OCI-LY3 (cell line): ENCODE results near the gene FILIP1L.
A peak's percentile ranks its signal among the peaks of the same experiment; 100 is the strongest.

Source experiments
- H2AFZ ChIP-seq: fragments of 200-600, 300-600 bp; shearing (Covaris generic); 2 replicates; pipeline ENCODE4 v1.6.0; 2014; ENCODE audit warnings: antibody characterized with exemption, low read depth, low read length
- H3K27ac ChIP-seq: fragments of 200-600, 300-600 bp; sonication (generic); 2 replicates; pipeline ENCODE4 v1.5.1; 2014; ENCODE audit warnings: mild to moderate bottlenecking, low read length, moderate library complexity, mixed read lengths
- H3K27me3 ChIP-seq: fragments of 200-600, 300-600 bp; sonication (generic); 2 replicates; pipeline ENCODE4 v1.6.1; 2014; ENCODE audit warnings: low read depth, low read length, mixed read lengths
- H3K36me3 ChIP-seq: fragments of 200-600, 300-600 bp; sonication (generic); replicated peaks from 2 replicates; pipeline ENCODE3; 2014; ENCODE audit warnings: low read depth, low read length, mixed read lengths
- H3K4me1 ChIP-seq: fragments of 300-600, 200-600 bp; sonication (generic); 2 replicates; pipeline ENCODE4 v1.6.1; 2014; ENCODE audit warnings: low read length, mixed read lengths
- H3K4me2 ChIP-seq: fragments of 200-600, 300-600 bp; sonication (generic); 2 replicates; pipeline ENCODE4 v1.6.1; 2014; ENCODE audit warnings: low read length, mixed read lengths
- H3K4me3 ChIP-seq: fragments of 300-600, 200-600 bp; sonication (generic); 2 replicates; pipeline ENCODE4 v1.5.1; 2014; ENCODE audit warnings: antibody characterized with exemption, mild to moderate bottlenecking, low read length, moderate library complexity
- H3K79me2 ChIP-seq: fragments of 300-600, 200-600 bp; shearing (Covaris generic); 2 replicates; pipeline ENCODE4 v1.6.1; 2014; ENCODE audit warnings: mild to moderate bottlenecking, low read length, mixed read lengths
- H3K9ac ChIP-seq: fragments of 300-600, 200-600 bp; shearing (Covaris generic); 2 replicates; pipeline ENCODE4 v1.6.0; 2014; ENCODE audit warnings: mild to moderate bottlenecking, low read length, moderate library complexity
- H3K9me3 ChIP-seq: fragments of 200-600, 300-600 bp; shearing (Covaris generic); 2 replicates; pipeline ENCODE4 v1.6.1; 2014; ENCODE audit warnings: low read length, mixed read lengths; ENCODE audit not compliant: insufficient read depth
- H4K20me1 ChIP-seq: fragments of 200-600, 300-600 bp; sonication (generic); 2 replicates; pipeline ENCODE4 v1.6.1; 2016; ENCODE audit warnings: low read length, mixed read lengths; ENCODE audit not compliant: insufficient read depth
- EZH2phosphoT487 ChIP-seq: fragments of 200-600 bp; shearing (Covaris generic); IDR thresholded peaks from 2 replicates; pipeline ENCODE4 v1.6.1; 2018; ENCODE audit warnings: antibody characterized with exemption, mixed run types, low read depth
- TF ChIP-seq, protein P1 (sequence below): fragments of 200-600, 300-600 bp; sonication (generic); IDR thresholded peaks from 2 replicates; pipeline ENCODE4 v1.5.1; 2014; ENCODE audit warnings: antibody characterized with exemption, low read length, low read depth

Gene FILIP1L

DNA sequence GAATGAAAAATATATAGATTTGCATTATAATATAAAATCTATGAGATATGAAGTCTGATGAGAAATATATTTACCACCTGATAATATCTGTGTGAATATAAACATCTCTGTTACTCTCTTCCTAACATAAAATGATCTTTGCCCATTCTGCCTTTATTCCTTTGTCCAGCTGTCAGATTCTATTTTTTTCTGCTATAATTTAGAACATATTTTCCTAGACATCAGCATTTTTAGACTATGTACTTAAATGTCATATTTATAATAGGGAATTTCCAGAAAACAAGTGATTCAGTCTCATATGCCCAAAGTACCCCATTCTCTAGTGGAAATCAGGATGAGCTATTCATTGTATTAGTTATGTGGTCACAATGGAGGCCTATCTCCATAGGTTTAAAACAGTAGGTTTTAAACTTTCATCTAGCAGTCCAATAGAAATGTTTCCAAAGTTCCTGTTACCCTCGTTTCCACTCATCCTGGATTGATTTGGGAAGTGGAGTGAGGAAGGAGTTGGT, 83.3 kb downstream of the FILIP1L start:
- H3K27me3 ChIP-seq = no peaks in the 10 kb centered on the region
- H3K9ac ChIP-seq = no peak overlapping the region
- no peak for TF ChIP-seq EZH2phosphoT487
- TF ChIP-seq, protein P1, sequence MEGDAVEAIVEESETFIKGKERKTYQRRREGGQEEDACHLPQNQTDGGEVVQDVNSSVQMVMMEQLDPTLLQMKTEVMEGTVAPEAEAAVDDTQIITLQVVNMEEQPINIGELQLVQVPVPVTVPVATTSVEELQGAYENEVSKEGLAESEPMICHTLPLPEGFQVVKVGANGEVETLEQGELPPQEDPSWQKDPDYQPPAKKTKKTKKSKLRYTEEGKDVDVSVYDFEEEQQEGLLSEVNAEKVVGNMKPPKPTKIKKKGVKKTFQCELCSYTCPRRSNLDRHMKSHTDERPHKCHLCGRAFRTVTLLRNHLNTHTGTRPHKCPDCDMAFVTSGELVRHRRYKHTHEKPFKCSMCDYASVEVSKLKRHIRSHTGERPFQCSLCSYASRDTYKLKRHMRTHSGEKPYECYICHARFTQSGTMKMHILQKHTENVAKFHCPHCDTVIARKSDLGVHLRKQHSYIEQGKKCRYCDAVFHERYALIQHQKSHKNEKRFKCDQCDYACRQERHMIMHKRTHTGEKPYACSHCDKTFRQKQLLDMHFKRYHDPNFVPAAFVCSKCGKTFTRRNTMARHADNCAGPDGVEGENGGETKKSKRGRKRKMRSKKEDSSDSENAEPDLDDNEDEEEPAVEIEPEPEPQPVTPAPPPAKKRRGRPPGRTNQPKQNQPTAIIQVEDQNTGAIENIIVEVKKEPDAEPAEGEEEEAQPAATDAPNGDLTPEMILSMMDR = no peak
- no peaks in the 10 kb centered on the region for H3K9me3 ChIP-seq
- 0 out of 2 replicates have a peak overlapping the region, but pooled peaks have one; percentile 25 for H3K4me2 ChIP-seq
- no peak overlapping the region for H3K4me3 ChIP-seq
- H2AFZ ChIP-seq = no peak overlapping the region
- no peaks in the 10 kb centered on the region for H3K79me2 ChIP-seq
- no peaks in the 10 kb centered on the region for H4K20me1 ChIP-seq
- H3K4me1 ChIP-seq = peaks cover 33% of the 10 kb centered on the region
- H3K27ac ChIP-seq = no peak overlapping the region
- H3K36me3 ChIP-seq = no peaks in the 10 kb centered on the region

DNA sequence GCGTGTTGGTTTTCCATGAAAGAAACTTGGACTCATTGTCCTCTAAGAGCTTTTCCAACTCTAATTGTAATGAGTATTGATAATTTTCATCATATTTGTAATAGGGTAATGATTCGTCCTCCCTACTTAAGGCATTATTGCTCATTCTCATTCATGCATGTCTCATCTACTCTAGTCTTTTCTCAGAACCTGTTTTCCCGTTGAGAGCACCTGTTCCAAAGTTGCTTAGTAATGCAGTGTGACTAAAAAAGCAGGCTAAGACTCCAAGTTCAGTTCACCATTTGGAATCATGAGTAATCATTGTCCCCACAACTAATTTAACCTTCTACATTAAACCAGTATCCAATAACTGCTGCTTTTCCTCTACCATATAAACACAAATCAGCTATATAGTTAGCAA, 84.0 kb downstream of the FILIP1L start:
- H3K9ac ChIP-seq = no peak overlapping the region
- peaks cover 33% of the 10 kb centered on the region for H3K4me1 ChIP-seq
- H4K20me1 ChIP-seq = no peaks in the 10 kb centered on the region
- no peak overlapping the region for H2AFZ ChIP-seq
- no peaks in the 10 kb centered on the region for H3K36me3 ChIP-seq
- no peak overlapping the region for H3K4me3 ChIP-seq
- no peak overlapping the region for H3K27ac ChIP-seq
- H3K9me3 ChIP-seq = no peaks in the 10 kb centered on the region
- peak overlapping the region; percentile 25; the same call in 1 of the 2 replicates for H3K4me2 ChIP-seq
- no peaks in the 10 kb centered on the region for H3K27me3 ChIP-seq
- TF ChIP-seq EZH2phosphoT487 = no peak
- TF ChIP-seq, protein P1 = no peak
- H3K79me2 ChIP-seq = no peaks in the 10 kb centered on the region

DNA sequence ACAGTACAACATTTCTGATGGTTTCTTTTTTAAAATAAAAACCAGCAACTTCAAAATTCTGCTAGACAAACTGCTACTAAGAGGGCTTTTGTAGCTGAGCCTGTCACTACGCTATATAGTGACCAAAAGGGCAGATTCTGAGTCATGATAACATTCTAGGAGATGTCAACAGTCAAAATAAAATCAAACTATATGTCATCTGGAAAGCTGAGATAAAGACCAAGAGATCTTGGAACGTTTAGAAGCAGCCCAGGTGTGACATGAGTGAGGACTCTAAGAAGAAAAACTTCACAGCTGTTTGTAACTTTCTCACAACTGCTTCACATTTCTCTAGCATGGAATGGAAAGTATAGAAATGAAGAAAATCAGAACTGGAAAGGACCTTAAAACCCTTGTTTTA, 84.6 kb downstream of the FILIP1L start:
- no peaks in the 10 kb centered on the region for H4K20me1 ChIP-seq
- H3K9me3 ChIP-seq = no peaks in the 10 kb centered on the region
- H3K27ac ChIP-seq = no peak overlapping the region
- no peak overlapping the region for H3K9ac ChIP-seq
- no peaks in the 10 kb centered on the region for H3K79me2 ChIP-seq
- no peak overlapping the region for H3K4me2 ChIP-seq
- H3K4me1 ChIP-seq = peaks cover 33% of the 10 kb centered on the region
- no peak for TF ChIP-seq EZH2phosphoT487
- TF ChIP-seq, protein P1 = no peak
- H2AFZ ChIP-seq = no peak overlapping the region
- no peak overlapping the region for H3K4me3 ChIP-seq
- H3K27me3 ChIP-seq = no peaks in the 10 kb centered on the region
- no peaks in the 10 kb centered on the region for H3K36me3 ChIP-seq

DNA sequence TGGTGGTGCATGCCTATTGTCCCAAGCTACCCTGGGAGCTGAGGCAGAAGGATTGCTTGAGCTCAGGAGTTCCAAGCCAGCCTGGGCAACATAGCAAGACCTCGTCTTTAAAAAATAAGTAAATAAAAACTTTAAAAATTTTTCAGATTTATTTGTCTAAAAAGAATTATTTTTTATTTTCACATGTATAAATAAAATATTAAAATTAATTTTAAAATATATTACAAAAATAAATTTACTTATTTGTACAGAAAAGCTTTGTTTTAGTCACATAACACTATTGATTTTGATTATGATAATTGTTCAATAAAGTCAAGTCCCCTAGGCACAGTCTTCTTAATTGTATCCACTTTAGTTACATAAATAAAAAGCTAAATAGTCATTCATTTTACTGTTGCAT, 85.2 kb downstream of the FILIP1L start:
- no peak overlapping the region for H3K4me2 ChIP-seq
- no peaks in the 10 kb centered on the region for H3K9me3 ChIP-seq
- no peaks in the 10 kb centered on the region for H3K36me3 ChIP-seq
- no peaks in the 10 kb centered on the region for H3K79me2 ChIP-seq
- no peaks in the 10 kb centered on the region for H4K20me1 ChIP-seq
- TF ChIP-seq, protein P1 = no peak
- no peak for TF ChIP-seq EZH2phosphoT487
- H2AFZ ChIP-seq = no peak overlapping the region
- H3K27me3 ChIP-seq = no peaks in the 10 kb centered on the region
- H3K4me1 ChIP-seq = peaks cover 33% of the 10 kb centered on the region
- H3K27ac ChIP-seq = no peak overlapping the region
- no peak overlapping the region for H3K4me3 ChIP-seq
- H3K9ac ChIP-seq = no peak overlapping the region
